NCI-H1417 (cell line): ENCODE data around the gene ZMYND11.
"Not testable (repeated sequence)": the region's sequence is repeated elsewhere in the genome, so short reads cannot be mapped to it uniquely, and the experiment has no call there.

Source experiments
- DNase-seq, 3 experiments: peaks; one replicate each; lab custom pipeline; 2025; lab: John Stamatoyannopoulos, UW

ZMYND11 gene

DNA sequence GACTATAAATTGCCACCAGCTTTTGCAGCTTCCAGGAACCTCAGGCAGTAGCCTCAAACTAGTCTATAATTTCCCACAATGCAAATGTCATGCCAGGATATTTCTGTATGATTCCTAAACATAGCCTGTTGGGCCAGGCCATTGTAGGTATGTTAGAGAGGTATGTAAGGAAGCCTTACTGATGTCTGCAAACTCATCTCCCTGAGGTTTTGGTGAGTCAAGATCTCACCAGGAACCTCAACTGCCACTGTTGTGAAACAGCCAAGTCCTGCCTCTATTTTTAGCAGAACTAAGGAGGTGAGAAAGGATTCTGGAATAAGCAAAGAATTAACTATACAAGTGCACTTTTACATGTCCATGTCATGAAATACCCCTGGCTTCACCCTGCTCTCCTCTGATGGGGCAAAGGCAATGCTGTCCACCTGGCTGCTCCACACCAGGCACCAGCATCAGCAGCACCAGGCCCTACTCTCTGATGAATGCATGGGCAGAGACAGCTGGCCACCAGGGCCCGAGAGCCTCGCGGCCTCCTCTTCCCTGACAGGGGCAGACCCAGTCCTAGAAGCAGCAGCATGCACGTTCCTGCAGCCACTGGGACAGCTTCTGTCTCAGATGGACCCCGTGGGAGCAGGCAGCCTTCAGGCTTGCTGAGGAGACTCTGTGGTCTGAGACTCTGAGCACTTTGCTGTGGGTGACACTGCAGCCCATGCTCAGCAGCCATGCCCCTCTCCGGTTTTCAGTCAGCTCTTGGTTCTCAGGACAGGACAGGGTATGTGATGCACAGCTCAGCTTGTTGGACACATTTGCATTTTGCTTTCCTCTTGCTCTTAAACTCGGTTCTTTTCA is 147.3 kb downstream of the ZMYND11 start:
- no peak for DNase-seq

DNA sequence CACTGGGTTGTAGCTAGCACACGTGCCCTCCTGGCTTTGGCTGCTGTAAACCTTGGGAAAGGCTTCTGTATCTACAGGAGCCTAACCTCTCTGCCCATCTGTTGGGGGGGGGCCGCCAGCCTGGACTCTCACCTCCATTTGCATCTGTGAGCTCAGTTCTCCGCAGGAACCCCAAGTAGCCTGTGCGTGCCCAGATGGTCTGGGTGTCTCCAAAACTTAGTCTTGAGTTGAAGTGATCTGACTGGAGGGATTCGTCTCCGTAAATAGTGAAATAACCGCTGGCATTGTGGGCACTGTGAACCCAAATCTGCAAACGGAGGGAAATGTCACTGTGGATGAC is 147.9 kb downstream of the ZMYND11 start:
- DNase-seq = no peak

DNA sequence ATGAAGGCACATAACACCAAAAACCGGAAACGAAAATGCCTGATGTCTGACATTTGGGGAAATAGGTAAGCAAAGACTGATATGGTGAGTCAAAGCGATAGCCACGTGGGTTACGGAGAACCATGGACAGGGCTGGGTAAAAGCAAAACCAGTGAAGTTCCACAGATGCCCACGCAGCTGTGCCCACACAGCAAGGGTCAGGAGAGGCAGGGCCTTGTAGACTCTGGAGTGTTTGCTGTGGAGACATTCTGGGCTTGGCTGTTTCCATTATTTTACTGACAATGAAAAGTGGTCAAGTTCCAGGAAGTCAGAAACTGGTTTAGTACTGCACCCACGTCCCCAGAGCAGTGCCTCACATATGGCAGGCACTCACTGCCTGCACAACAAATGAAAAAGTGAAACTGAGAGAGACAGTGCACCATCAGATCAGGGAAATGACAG is 148.7 kb downstream of the ZMYND11 start:
- no peak for DNase-seq

DNA sequence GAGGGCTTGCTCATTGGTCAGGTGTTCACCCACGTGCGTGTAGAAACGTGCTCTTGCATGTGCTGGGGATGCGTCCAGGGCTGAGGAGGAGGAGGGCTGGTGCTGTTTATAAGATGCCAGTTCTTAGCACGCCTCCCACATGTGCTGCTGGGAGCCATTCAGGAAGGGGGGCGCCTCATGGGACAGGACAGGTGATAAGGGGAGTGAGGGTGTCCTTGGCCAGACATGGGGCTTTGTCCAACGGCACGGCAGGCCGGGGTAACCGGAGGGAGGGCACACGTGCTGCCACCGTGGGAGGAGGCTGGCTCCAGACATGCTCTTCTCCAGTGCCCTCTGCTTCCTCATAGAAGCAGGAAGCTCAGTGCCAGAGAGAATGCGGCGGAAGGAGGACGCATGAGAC is 150.0 kb downstream of the ZMYND11 start:
- DNase-seq = no peak

DNA sequence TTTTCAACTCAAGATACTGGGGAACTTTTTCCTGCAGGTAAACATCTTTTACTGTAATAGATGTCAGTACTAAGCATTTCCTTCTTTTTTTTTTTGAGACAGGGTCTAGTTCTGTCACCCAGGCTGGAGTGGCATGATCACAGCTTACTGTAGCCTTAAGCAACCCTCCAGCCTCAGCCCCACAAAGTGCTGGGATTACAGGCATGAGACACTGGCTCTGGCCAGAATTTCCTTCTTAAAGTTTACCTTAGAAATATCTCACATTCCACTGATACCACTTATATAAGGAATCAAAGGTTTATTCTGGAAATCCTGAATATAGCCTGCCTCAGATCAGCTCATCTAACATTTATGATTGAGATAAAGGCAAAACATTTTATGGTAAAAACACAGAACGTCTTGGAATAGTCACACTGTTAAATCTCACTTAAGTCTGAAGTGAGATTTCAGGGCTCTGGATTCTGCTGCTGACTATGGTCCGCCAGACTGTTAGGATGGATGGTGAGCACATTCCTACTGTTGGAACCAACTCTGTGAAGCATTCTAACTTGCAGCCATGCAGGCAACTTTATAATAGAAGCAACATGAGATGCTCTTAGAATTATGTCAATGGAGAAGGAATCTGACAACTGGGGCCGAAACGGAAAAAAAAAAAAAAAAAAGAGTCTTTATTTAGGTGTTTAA is 151.9 kb downstream of the ZMYND11 start:
- DNase-seq = no peak

DNA sequence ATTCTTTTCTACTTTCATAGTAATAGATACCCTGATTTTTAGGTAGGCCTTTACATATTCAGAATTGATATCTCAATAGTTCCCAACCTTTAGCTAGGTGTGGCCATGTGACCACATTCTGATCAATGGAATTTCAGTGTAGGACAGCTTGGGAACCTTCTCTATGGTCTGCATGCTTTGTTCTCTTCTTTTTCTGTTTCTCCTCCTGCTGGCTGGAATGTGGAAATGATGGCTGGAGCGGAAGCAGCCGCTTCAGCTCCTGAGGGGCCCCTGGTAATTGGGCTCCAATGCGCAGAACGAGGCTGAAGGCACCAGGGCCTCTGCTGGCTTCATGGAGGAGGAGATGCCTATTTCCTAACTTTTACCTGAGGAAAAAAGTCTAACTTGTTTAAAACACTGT is 152.6 kb downstream of the ZMYND11 start:
- no peak for DNase-seq

DNA sequence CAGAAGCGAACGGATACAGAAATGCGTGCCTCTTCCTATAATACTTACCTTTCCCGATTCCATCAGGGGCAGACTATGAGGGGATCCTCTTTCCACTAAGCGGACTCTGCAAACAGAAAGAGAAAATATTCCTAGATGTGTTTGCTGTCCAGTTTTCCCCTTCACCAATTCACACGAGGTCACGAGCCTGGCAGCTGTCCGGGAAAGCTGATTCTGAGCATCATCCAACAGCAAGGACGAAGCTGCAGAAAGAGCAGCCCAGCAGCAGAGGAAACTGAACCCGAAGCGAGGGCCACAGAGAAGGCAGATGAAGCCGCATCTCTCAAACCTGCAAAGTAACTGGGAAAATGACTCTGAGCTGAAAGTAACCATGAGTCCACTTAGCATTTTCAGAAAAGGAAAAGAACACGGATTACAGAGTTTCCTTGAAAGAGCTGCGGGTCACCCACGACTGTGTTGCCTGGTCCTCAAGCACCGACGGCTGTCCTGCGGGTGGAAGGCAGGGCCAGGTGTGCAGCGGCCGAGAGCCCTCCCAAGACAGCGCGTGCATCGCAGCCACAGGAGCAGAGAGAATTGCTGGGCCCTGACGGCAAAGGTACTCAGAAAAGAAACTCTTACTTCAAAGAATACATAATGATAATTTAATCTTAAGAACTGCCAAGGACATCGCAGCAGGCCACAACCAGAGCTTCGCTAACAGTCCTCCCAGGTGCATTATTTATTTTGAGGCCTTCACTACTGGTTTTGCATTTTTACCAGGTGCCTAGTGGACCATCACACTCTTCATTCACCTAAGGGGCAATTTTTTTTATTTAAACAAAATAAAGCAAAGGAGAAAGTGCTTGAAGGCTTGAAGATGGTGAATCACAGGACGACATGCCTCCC is 153.3 kb downstream of the ZMYND11 start:
- DNase-seq = no peak

DNA sequence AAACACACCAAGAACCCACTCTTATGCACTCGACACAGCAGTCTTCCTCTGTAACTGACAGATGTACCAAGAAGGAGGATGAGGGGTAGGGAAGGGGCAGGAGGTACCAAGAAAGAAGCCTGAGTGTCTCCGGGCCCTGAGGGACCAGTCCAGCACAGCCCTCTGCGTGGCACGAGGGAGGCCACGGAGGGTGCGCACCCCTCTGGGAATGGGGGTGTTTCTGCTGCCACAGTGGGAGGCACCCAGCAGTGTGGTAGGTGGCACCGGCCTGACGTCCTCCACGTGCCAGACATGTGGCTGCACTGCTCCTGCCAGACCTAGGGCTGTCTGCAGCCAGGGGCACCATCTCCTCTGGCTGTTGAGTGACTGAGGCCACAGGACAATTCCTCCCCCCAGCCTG is 154.3 kb downstream of the ZMYND11 start:
- no peak for DNase-seq

DNA sequence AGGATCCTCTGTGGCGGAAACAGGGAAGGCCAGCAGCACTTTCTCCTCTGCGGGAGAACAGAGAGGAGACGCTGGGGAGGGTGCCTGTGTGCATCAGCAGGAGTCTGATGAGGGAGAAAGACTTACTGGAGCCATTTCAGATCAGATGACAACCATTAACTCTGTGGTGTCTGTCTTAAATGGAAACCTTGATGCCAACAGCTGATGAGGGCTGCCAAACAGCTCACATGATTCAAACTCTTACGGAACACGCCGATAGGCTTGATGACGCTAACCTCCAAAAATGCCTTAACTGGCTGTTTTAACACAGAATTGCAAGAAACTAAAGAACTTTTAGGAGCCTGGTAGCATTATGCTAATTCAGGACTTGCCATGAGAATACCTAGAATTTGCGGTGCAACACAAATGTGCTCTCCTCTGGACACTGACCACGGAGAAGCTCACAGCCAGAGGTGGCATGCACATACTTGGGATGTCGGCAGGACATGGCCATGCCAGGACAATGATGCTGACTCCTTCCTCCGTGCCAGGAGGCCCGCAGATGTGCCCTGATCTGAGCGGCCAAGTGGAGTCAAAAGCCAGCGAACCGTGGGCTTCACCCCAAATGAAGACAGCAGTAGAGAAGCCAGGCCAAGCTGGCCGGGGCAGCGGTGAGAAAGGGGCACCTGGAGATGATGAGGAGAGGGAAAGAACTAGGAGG is 154.9 kb downstream of the ZMYND11 start:
- DNase-seq = no peak

DNA sequence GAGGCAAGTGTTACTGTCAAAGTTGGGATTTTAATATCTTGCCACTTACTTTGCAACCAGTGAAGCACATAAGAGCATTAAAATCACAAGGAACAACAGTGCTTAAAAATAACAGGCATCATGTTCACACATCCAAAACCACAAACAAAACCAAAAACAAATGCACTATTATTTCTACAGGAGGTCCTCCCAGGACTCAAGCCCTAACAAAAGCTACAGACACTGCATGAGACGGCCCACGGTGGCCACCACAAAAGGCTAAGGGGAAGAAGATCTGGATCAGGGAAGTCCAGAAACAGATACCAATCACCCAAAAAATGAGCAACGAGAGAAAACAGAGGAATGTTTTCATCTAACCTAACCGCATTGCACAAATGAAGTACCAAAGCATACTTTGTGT is 158.4 kb downstream of the ZMYND11 start:
- no peak for DNase-seq

DNA sequence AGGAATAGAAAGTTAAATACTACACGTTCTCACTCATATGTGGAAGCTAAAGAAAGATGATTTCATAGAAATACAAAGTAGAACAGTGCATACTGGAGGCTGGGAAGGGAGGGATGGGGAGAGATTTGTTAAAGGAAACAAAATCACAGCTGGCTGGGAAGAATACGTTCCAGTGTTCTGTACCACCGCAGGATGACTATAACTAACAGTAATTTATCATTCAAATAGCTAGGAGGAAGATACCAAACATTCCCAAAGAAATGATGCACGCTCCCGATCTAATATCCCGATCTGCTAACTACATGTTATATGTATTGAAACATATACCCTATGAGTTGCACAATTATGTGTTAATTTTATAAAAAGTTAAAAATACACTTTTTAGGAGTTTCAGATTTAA is 162.3 kb downstream of the ZMYND11 start:
- no peak for DNase-seq

DNA sequence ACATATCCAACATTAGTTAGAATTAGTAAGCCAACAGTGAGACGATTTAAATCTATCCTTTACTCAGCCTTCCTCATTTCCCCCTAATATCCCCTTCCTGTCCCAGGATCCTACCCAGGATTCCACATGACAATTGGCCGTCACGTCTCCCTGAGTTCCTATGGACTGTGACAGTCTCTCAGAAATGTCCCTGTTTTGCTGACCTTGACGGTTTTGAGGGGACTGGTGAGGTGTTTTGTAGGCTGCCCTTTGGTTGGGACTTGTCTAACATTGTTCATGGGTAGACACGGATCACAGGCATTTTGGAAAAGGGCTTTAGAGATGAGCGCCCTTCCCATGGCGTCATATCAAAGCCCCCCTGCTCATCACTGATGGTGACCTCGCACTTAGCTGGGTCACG is 162.8 kb downstream of the ZMYND11 start:
- DNase-seq = no peak

DNA sequence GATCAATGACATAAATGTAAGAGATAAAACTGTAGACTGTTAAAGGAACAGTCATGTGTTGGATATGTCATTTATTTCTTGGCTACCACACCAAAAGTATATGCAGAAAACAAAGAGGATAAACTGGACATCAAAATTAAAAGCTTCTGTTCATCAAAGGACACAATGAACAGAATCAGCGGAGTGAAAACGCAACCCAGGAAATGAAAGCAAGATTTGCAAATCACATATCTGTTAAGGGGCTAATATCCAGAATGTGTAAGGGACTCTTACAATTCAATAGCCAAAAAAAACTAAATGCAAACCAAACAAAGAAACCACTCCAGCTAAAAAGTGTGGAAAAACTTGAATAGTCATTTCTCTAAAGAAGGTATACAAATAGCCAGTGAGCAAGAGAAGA is 164.3 kb downstream of the ZMYND11 start:
- DNase-seq = no peak

DNA sequence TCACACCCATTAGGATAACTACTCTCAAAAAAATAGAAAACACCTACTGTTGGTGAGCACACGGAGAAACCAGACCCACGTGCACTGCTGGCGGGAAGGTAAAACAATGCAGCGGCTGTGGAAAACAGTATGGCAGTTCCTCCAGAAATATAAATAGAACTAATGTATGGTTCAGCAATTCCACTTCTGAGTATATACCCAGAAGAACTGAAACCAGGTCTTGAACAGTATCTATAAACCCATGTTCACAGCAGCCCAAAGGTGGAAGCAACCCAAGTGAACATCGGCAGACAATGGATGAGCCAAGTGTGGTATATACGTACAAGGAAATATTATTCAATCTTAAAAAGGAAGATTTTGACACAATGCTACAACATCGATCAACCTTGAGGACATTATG is 164.7 kb downstream of the ZMYND11 start:
- no peak for DNase-seq

DNA sequence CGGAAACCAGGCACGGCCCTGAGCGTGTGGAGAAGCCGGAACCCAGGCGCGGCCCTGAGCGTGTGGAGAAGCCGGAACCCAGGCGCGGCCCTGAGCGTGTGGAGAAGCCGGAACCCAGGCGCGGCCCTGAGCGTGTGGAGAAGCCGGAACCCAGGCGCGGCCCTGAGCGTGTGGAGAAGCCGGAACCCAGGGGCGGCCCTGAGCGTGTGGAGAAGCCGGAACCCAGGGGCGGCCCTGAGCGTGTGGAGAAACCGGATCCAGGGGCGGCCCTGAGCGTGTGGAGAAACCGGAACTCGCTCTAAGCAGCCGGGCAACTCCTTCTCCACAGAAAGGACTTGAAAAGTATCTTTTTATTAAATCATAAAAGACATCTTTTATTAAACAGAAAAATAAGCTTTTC is 165.3 kb downstream of the ZMYND11 start:
- not testable (repeated sequence) for DNase-seq

DNA sequence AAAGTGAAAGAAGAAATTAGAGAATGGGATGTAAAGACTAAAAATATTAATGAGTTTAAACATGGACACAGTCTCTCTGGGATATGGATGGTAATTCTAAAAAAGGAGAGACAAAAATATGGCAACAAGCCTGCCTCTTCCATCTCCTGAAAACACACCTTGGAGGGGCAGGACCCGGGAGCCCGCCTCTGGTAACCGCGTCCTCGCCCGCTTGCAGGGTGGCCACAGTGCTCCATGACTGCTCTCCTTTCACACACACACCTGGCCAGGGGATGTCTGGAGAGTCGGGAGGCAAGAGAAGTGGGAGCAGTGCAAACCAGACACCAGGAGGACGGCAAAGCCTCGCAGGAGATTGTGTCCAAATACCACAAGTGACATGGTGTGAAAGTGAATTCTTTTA is 166.3 kb downstream of the ZMYND11 start:
- DNase-seq = no peak
